Activated B cell treated with CpG ODN at 0.5 μM for 24 hours (primary cell): ENCODE measurements around the gene GH1. TPM values are rescaled to one million over a fixed set of nuclear protein-coding genes. Genes with fewer than 3 reads are reported as not detected.

ENCODE experiments used
- ATAC-seq: fragments of 200-7000 bp; cut with Tn5 transposase; one replicate; pipeline ENCODE4 v1.10.0; 2021; ENCODE audit warnings: low read depth, mild to moderate bottlenecking, moderate library complexity
- CTCF ChIA-PET: fragments of 350-600 bp; sonication (Branson Sonifier 250); formaldehyde crosslinking; loops from one replicate; lab custom pipeline; 2021; ENCODE audit warnings: antibody characterized with exemption; lab: Charles Lee
- POLR2A ChIA-PET: fragments of 350-600 bp; sonication (Branson Sonifier 250); formaldehyde crosslinking; loops from one replicate; lab custom pipeline; 2021; ENCODE audit warnings: antibody characterized with exemption; lab: Charles Lee
- DNase-seq: peaks from one replicate; pipeline ENCODE4 v3.0.0; 2022
- H3K27ac Mint-ChIP-seq: one replicate; pipeline ENCODE4 v1.8.0; 2020; ENCODE audit warnings: mixed read lengths
- H3K27me3 Mint-ChIP-seq: one replicate; pipeline ENCODE4 v1.8.0; 2021; ENCODE audit warnings: mixed read lengths
- H3K36me3 Mint-ChIP-seq: one replicate; pipeline ENCODE4 v1.8.0; 2021; ENCODE audit warnings: low read depth, mixed read lengths
- H3K4me1 Mint-ChIP-seq: one replicate; pipeline ENCODE4 v1.8.0; 2021; ENCODE audit warnings: mixed read lengths
- H3K4me3 Mint-ChIP-seq: one replicate; pipeline ENCODE4 v1.8.0; 2020; ENCODE audit warnings: mild to moderate bottlenecking, mixed read lengths
- H3K9me3 Mint-ChIP-seq: one replicate; pipeline ENCODE4 v1.8.0; 2020; ENCODE audit warnings: mixed read lengths
- intact Hi-C: fragments of 100-400 bp; cut with micrococcal nuclease; formaldehyde crosslinking; loops from one replicate; pipeline ENCODE4 v1.15.1; 2024
- total RNA-seq: library from RNA; stranded (reverse); gene quantifications from 2 replicates; pipeline ENCODE4 v1.2.3, GENCODE V29; 2022
- TF ChIP-seq, protein P1 (sequence below): fragments of 200-600 bp; IDR thresholded peaks from one replicate; pipeline ENCODE4 v1.8.0; 2022; ENCODE audit warnings: antibody characterized with exemption, mild to moderate bottlenecking

Gene GH1
- total RNA-seq, 1 donor from 2014 or later = not detected

DNA sequence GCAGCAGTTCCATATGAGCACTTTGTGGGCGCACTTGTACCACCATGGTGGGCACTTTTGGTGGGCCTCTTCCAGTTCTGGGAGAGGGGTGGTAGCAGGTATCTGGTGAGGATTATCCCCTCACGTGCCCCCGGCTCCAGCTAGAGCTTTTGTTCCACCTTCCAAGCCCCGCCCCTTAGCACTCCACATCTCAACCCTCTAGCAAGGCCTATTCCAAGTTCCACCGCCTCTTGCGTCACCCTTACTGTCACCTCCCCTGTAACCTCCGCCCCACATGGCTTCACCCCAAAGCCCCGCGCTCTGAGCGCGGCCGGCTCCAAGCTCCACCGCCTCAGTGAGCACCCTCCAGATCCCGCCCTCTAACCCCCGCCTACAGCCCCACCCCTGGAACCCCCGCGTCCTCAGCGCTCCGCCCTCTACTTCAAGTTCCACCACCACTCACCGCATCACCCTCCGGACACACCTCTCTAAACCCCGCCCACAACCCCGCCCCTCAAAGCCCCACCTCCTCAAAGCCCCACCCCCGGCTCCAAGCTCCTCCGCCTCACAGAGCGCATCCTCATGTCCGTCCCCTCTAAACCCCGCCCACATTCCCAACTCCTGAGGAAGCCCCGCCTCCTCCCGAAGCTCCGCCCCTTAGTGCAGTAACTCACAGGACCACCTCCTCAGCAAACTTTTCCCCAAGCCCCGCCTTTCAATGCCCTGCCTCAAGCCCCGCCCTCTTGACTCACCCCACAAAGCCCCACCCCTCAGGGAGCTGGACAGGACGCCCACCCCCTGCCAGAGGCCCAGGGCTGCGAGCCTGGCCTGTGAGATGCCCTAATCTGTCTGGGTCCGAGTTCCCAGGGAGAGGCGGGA lies 42.9 kb upstream of the GH1 start:
- ATAC-seq (peak; percentile 86), DNase-seq (no peak)
- Mint-ChIP-seq H3K36me3 (no peaks in the 10 kb centered on the region), H3K27ac (no peak overlapping the region), H3K4me1 (peaks cover 15% of the 10 kb centered on the region), H3K4me3 (peak overlapping the region; percentile 64), H3K27me3 (no peaks in the 10 kb centered on the region), H3K9me3 (no peaks in the 10 kb centered on the region)
- CTCF ChIA-PET = no interaction called here
- POLR2A ChIA-PET = interaction anchor here (0.5 to 1.2 kb wide), 7 partner anchors 16 to 69 kb away, joined by 3 to 12 read pairs (median 5); partner anchors contain the start of gene CD79B
- intact Hi-C loops = no loop called here
- TF ChIP-seq, protein P1, sequence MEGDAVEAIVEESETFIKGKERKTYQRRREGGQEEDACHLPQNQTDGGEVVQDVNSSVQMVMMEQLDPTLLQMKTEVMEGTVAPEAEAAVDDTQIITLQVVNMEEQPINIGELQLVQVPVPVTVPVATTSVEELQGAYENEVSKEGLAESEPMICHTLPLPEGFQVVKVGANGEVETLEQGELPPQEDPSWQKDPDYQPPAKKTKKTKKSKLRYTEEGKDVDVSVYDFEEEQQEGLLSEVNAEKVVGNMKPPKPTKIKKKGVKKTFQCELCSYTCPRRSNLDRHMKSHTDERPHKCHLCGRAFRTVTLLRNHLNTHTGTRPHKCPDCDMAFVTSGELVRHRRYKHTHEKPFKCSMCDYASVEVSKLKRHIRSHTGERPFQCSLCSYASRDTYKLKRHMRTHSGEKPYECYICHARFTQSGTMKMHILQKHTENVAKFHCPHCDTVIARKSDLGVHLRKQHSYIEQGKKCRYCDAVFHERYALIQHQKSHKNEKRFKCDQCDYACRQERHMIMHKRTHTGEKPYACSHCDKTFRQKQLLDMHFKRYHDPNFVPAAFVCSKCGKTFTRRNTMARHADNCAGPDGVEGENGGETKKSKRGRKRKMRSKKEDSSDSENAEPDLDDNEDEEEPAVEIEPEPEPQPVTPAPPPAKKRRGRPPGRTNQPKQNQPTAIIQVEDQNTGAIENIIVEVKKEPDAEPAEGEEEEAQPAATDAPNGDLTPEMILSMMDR = no peak

DNA sequence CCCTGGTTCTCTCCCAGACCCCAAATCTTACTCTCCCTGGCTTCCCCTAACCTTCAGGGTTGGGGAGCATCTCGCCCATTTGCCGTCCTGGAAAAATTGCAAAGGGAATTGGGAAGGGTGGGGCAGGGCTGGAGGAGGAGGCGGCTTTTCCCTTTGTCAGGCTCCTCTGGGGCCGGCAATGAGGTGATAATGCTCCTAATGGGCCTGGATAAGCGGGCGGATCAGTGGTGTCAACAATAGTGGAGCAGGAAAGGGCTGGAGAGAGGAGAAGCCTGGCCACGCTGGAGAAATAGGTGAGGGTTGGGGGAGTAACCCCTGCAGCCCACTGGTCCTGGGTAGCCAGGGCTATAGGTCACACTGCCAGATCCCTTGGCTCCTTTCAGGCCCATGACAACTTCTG lies 41.8 kb upstream of the GH1 start:
- Mint-ChIP-seq H3K27me3 (no peaks in the 10 kb centered on the region), H3K9me3 (no peaks in the 10 kb centered on the region), H3K27ac (no peak overlapping the region), H3K4me3 (no peak overlapping the region), H3K36me3 (no peaks in the 10 kb centered on the region), H3K4me1 (peaks cover 16% of the 10 kb centered on the region)
- no peak for ATAC-seq
- DNase-seq = no peak
- intact Hi-C loops = no loop called here
- POLR2A ChIA-PET = no interaction called here
- CTCF ChIA-PET = no interaction called here
- TF ChIP-seq, protein P1 = no peak

GRCh38 chr17:63960006-63960405 lies 41.4 kb upstream of the GH1 start:
- Mint-ChIP-seq H3K36me3 (no peaks in the 10 kb centered on the region), H3K27me3 (no peaks in the 10 kb centered on the region), H3K9me3 (no peaks in the 10 kb centered on the region), H3K4me1 (peaks cover 19% of the 10 kb centered on the region), H3K27ac (no peak overlapping the region), H3K4me3 (no peak overlapping the region)
- intact Hi-C loops = no loop called here
- ChIA-PET CTCF (no interaction called here), POLR2A (no interaction called here)
- ATAC-seq (no peak), DNase-seq (no peak)
- TF ChIP-seq, protein P1 = no peak

DNA sequence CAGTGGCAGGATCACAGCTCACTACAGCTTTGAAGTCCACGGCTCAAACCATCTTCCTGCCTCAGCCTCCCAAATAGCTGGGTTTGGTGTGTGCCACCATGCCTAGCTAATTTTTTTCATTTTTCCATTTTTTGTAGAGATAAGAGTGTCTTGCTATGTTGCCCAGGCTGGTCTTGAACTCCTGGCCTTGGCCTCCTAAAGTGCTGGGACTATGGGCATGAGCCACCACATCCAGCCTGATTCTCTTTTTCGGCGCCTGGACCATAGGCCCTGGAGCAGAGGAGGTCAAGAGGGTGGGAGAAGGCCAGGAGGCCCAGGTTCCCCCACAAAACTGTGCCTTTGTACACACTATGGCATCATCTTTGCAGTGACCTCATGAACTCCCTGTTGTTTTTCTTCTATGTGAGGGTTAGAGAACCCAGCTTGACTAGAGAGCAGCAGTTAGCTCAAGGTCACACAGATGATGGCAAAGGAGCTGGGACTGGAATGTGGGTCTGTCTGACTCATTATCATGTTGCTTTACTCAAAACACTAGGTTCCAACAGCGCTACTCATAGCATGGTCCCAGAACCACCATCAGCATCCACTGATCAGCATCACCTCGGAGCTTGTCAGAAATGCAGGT lies 37.8 kb upstream of the GH1 start:
- intact Hi-C loops = no loop called here
- Mint-ChIP-seq H3K4me1 (peaks cover 34% of the 10 kb centered on the region), H3K36me3 (no peaks in the 10 kb centered on the region), H3K9me3 (no peaks in the 10 kb centered on the region), H3K27me3 (no peaks in the 10 kb centered on the region), H3K4me3 (no peak overlapping the region), H3K27ac (peak overlapping the region; percentile 11)
- CTCF ChIA-PET = interaction anchor here (0.8 to 9.4 kb wide), 7 partner anchors 10 to 177 kb away, joined by 3 to 162 read pairs (median 4); partner anchors contain the start of gene GH1
- no peak for ATAC-seq
- DNase-seq = no peak
- POLR2A ChIA-PET = interaction anchor here (1.2 to 1.9 kb wide), 3 partner anchors 10 to 189 kb away, joined by 4 to 10 read pairs (median 5); partner anchors contain the start of gene CD79B
- TF ChIP-seq, protein P1 = no peak

DNA sequence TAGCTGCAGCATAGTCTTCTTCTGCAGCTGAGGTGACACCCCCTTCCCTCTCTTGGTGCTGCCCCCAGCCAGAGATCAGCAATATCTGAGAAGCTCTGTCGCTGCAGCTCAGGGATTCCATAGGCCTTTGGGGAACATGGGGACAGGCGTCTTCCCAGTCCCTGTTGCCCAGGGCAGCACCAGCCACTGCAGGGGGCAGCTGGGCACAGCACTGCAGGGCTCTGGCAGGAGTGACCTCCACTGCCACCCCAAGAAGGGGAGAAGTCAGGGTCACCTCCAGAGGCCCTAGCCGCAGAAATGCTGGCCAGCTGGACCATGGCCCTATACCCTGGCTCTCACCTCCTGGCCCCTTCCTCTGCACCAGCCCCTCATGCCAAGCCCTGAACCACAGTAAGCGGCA lies 37.2 kb upstream of the GH1 start:
- Mint-ChIP-seq H3K4me3 (no peak overlapping the region), H3K27me3 (no peaks in the 10 kb centered on the region), H3K4me1 (peaks cover 34% of the 10 kb centered on the region), H3K36me3 (no peaks in the 10 kb centered on the region), H3K9me3 (no peaks in the 10 kb centered on the region), H3K27ac (peak overlapping the region; percentile 73)
- TF ChIP-seq, protein P1 = no peak
- ChIA-PET POLR2A (interaction anchor here (1.2 to 1.4 kb wide), 2 partner anchors 17 to 190 kb away, joined by 3 to 4 read pairs; partner anchors contain the start of gene SCN4A), CTCF (interaction anchor here (1.2 to 9.4 kb wide), 6 partner anchors 9 to 178 kb away, joined by 3 to 162 read pairs (median 12); partner anchors contain the start of gene GH1)
- no peak for DNase-seq
- intact Hi-C loops = loop anchor here (2.0 kb wide), 1 partner anchor 17 kb away; the partner anchor contains the start of gene SCN4A
- ATAC-seq = no peak
